Trophoblast cell (in vitro differentiated cells and primary cell): ENCODE results near the gene NEUROG1.
"Not testable (repeated sequence)": the region's sequence is repeated elsewhere in the genome, so short reads cannot be mapped to it uniquely, and the experiment has no call there.

Experiments used
- DNase-seq, 2 donors: peaks; one replicate each; pipeline ENCODE4 v3.0.0-alpha.2; 2016
- H2AFZ ChIP-seq: 2 replicates; pipeline ENCODE4 v1.6.1; 2013; ENCODE audit warnings: low read length, moderate library complexity, mild to moderate bottlenecking; ENCODE audit not compliant: insufficient read depth, poor library complexity
- H2AK5ac ChIP-seq: 2 replicates; pipeline ENCODE4 v1.6.1; 2013; ENCODE audit warnings: mild to moderate bottlenecking, low read length
- H2BK120ac ChIP-seq: 2 replicates; pipeline ENCODE4 v1.6.1; 2013; ENCODE audit warnings: low read length, mild to moderate bottlenecking, moderate library complexity; ENCODE audit not compliant: insufficient read depth, poor library complexity
- H2BK12ac ChIP-seq: 2 replicates; pipeline ENCODE4 v1.6.1; 2013; ENCODE audit warnings: mild to moderate bottlenecking, low read length, moderate library complexity
- H2BK5ac ChIP-seq: 2 replicates; pipeline ENCODE4 v1.6.1; 2013; ENCODE audit warnings: low read length, low read depth, moderate library complexity, mild to moderate bottlenecking; ENCODE audit not compliant: poor library complexity
- H3K14ac ChIP-seq: 2 replicates; pipeline ENCODE4 v1.6.1; 2013; ENCODE audit warnings: mild to moderate bottlenecking, low read length
- H3K18ac ChIP-seq: 2 replicates; pipeline ENCODE4 v1.6.1; 2013; ENCODE audit warnings: mild to moderate bottlenecking, low read length
- H3K23ac ChIP-seq: 2 replicates; pipeline ENCODE4 v1.6.1; 2013; ENCODE audit warnings: low read length
- H3K27ac ChIP-seq: 2 replicates; pipeline ENCODE4 v1.5.1; 2013; ENCODE audit warnings: low read depth, mild to moderate bottlenecking, inconsistent platforms, low read length, moderate library complexity
- H3K27me3 ChIP-seq: 2 replicates; pipeline ENCODE4 v1.6.1; 2013; ENCODE audit warnings: inconsistent platforms, mild to moderate bottlenecking, low read length, moderate library complexity; ENCODE audit not compliant: insufficient read depth
- H3K36me3 ChIP-seq, 2 experiments: 1 replicate in 1 of 2; 2 replicates in 1 of 2; pipeline ENCODE4 v1.6.1; 2013; ENCODE audit warnings: low read length in 2 of 2, mild to moderate bottlenecking in 2 of 2, moderate library complexity in 1 of 2; ENCODE audit not compliant: insufficient read depth in 2 of 2, control insufficient read depth in 1 of 2
- H3K4ac ChIP-seq: 2 replicates; pipeline ENCODE4 v1.6.1; 2013; ENCODE audit warnings: low read depth, mild to moderate bottlenecking, low read length, moderate library complexity
- H3K4me1 ChIP-seq, 2 experiments: 1 replicate in 1 of 2; 2 replicates in 1 of 2; pipeline ENCODE4 v1.6.1; 2013; ENCODE audit warnings: low read length in 2 of 2, mild to moderate bottlenecking in 2 of 2, moderate library complexity in 1 of 2; ENCODE audit not compliant: insufficient read depth in 2 of 2, control insufficient read depth in 1 of 2
- H3K4me2 ChIP-seq: 2 replicates; pipeline ENCODE4 v1.6.1; 2013; ENCODE audit warnings: inconsistent platforms, mild to moderate bottlenecking, low read length, moderate library complexity
- H3K4me3 ChIP-seq: 2 replicates; pipeline ENCODE4 v1.5.1; 2013; ENCODE audit warnings: mild to moderate bottlenecking, low read depth, low read length, inconsistent platforms
- H3K79me1 ChIP-seq: one replicate; pipeline ENCODE4 v1.6.1; 2013; ENCODE audit warnings: low read length
- H3K79me2 ChIP-seq: 2 replicates; pipeline ENCODE4 v1.6.1; 2013; ENCODE audit warnings: low read length, mild to moderate bottlenecking; ENCODE audit not compliant: control insufficient read depth, insufficient read depth, poor library complexity
- H3K9ac ChIP-seq: 2 replicates; pipeline ENCODE4 v1.6.1; 2013; ENCODE audit warnings: mild to moderate bottlenecking, low read length
- H3K9me3 ChIP-seq: 2 replicates; pipeline ENCODE4 v1.6.1; 2013; ENCODE audit warnings: low read depth, mild to moderate bottlenecking, control low read depth, inconsistent platforms, low read length; ENCODE audit not compliant: insufficient read depth
- H4K12ac ChIP-seq: 2 replicates; pipeline ENCODE4 v1.6.1; 2013; ENCODE audit warnings: low read depth, mild to moderate bottlenecking, low read length, moderate library complexity
- H4K8ac ChIP-seq: 2 replicates; pipeline ENCODE4 v1.6.1; 2013; ENCODE audit warnings: low read depth, mild to moderate bottlenecking, low read length, moderate library complexity
- H4K91ac ChIP-seq: one replicate; pipeline ENCODE4 v1.6.1; 2013; ENCODE audit warnings: low read depth, mild to moderate bottlenecking, low read length, moderate library complexity
- WGBS: extraction: QIAGEN DNeasy Blood & Tissue Kit; methylation state at CpG from one replicate; pipeline ENCODE4 v1.1.7; 2013; ENCODE audit warnings: missing lambda C conversion rate; ENCODE audit not compliant: insufficient read length, insufficient coverage; ENCODE audit errors: extremely low coverage; 5-methylcytosine and 5-hydroxymethylcytosine counted together

Gene NEUROG1

GRCh38 chr5:135529576-135529975 lies 6.2 kb downstream of the NEUROG1 start:
- not testable (repeated sequence) for H3K4me2 ChIP-seq, H3K79me2 ChIP-seq, H3K4me1 ChIP-seq, H2BK120ac ChIP-seq, H4K12ac ChIP-seq, H3K23ac ChIP-seq, H4K91ac ChIP-seq, H3K27ac ChIP-seq, H3K9ac ChIP-seq, H3K4ac ChIP-seq, H2AFZ ChIP-seq, H2BK5ac ChIP-seq, H4K8ac ChIP-seq, DNase-seq, H3K14ac ChIP-seq, H3K36me3 ChIP-seq, H2BK12ac ChIP-seq, H3K4me3 ChIP-seq, H3K18ac ChIP-seq, H2AK5ac ChIP-seq, H3K79me1 ChIP-seq
- WGBS: no CpG with 5 or more reads among the region's 5 CpGs
- H3K9me3 ChIP-seq: peaks cover 10% of the 10 kb centered on the region
- peaks cover 35% of the 10 kb centered on the region for H3K27me3 ChIP-seq

GRCh38 chr5:135526924-135527323 lies 8.8 kb downstream of the NEUROG1 start:
- Histone ChIP-seq H3K4me1 (no peaks in the 10 kb centered on the region), H4K8ac (no peak overlapping the region), H4K91ac (no peak overlapping the region), H3K36me3 (no peaks in the 10 kb centered on the region), H2AK5ac (no peak overlapping the region), H3K23ac (no peak overlapping the region), H3K27ac (no peak overlapping the region), H4K12ac (no peak overlapping the region), H2BK5ac (no peak overlapping the region), H2AFZ (no peak overlapping the region), H2BK120ac (no peak overlapping the region), H3K4me2 (no peak overlapping the region), H3K9me3 (peaks cover 12% of the 10 kb centered on the region), H3K4me3 (no peak overlapping the region), H2BK12ac (no peak overlapping the region), H3K4ac (no peak overlapping the region), H3K14ac (no peak overlapping the region), H3K9ac (no peak overlapping the region), H3K27me3 (peaks cover 19% of the 10 kb centered on the region), H3K18ac (no peak overlapping the region), H3K79me1 (no peaks in the 10 kb centered on the region), H3K79me2 (no peaks in the 10 kb centered on the region)
- no peak for DNase-seq

- Histone ChIP-seq H2BK5ac (no peak overlapping the region), H3K9ac (no peak overlapping the region), H3K79me2 (no peaks in the 10 kb centered on the region), H3K4ac (no peak overlapping the region), H3K18ac (no peak overlapping the region), H2AFZ (no peak overlapping the region), H3K4me2 (no peak overlapping the region), H3K14ac (no peak overlapping the region), H3K79me1 (no peaks in the 10 kb centered on the region), H3K23ac (no peak overlapping the region), H2BK120ac (no peak overlapping the region), H3K9me3 (peaks cover 2% of the 10 kb centered on the region), H4K91ac (no peak overlapping the region), H3K4me1 (no peaks in the 10 kb centered on the region), H4K8ac (no peak overlapping the region), H3K36me3 (no peaks in the 10 kb centered on the region), H4K12ac (no peak overlapping the region), H3K27ac (no peak overlapping the region), H3K4me3 (no peak overlapping the region), H3K27me3 (no peaks in the 10 kb centered on the region), H2BK12ac (no peak overlapping the region), H2AK5ac (no peak overlapping the region)
- DNase-seq: no peak
- no CpG with 5 or more reads among the region's 2 CpGs for WGBS
Observed at GRCh38 chr5:135521964-135522363, 13.8 kb downstream of the NEUROG1 start.

- H3K27me3 ChIP-seq: no peaks in the 10 kb centered on the region
- WGBS: no CpG with 5 or more reads among the region's 4 CpGs
Observed at GRCh38 chr5:135517631-135518030, 18.1 kb downstream of the NEUROG1 start.

More at GRCh38 chr5:135517631-135518030, 18.1 kb downstream of the NEUROG1 start:
- H3K18ac ChIP-seq: no peak overlapping the region
- H4K8ac ChIP-seq: no peak overlapping the region
- H3K4me1 ChIP-seq: no peaks in the 10 kb centered on the region
- no peak overlapping the region for H3K14ac ChIP-seq
- no peak overlapping the region for H2AK5ac ChIP-seq
- no peak overlapping the region for H3K4ac ChIP-seq
- H4K91ac ChIP-seq: no peak overlapping the region
- no peaks in the 10 kb centered on the region for H3K36me3 ChIP-seq
- H2AFZ ChIP-seq: no peak overlapping the region
- no peak overlapping the region for H2BK5ac ChIP-seq
- no peak overlapping the region for H3K9ac ChIP-seq
- H3K79me1 ChIP-seq: no peaks in the 10 kb centered on the region
- DNase-seq: no peak
- no peak overlapping the region for H3K23ac ChIP-seq
- no peak overlapping the region for H4K12ac ChIP-seq
- no peak overlapping the region for H3K4me2 ChIP-seq
- no peak overlapping the region for H3K4me3 ChIP-seq
- no peaks in the 10 kb centered on the region for H3K79me2 ChIP-seq
- no peak overlapping the region for H2BK12ac ChIP-seq
- H2BK120ac ChIP-seq: no peak overlapping the region
- H3K9me3 ChIP-seq: no peaks in the 10 kb centered on the region
- no peak overlapping the region for H3K27ac ChIP-seq
